NK-92 (cell line): ENCODE results near the gene ZNRF3.
"Not testable (repeated sequence)": the region's sequence is repeated elsewhere in the genome, so short reads cannot be mapped to it uniquely, and the experiment has no call there.

Experiments
- DNase-seq: peaks from one replicate; lab custom pipeline; 2025; ENCODE audit not compliant: unreplicated experiment; lab: John Stamatoyannopoulos, UW

Gene ZNRF3

DNA sequence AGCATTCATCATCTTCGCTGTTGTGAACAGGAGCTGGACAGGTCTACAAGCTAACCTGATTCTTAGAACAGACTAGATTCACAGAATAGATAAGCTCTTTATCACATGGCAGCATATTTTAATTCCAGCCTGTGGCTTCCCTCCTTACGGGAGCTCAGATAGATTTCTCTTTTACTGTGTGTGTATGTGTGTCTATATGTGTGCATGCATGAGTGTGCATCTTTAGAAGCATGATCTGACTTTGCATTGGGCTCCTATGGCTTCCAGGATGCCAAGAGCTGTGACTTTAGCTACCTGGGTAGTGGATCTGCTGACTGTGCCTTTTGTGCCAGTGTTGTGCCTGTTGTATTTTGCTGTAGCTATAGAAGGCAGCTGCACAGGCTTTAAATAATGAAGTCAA, 44.3 kb downstream of the ZNRF3 start:
- no peak for DNase-seq

GRCh38 chr22:28929197-28929596, 45.8 kb downstream of the ZNRF3 start:
- DNase-seq = no peak

DNA sequence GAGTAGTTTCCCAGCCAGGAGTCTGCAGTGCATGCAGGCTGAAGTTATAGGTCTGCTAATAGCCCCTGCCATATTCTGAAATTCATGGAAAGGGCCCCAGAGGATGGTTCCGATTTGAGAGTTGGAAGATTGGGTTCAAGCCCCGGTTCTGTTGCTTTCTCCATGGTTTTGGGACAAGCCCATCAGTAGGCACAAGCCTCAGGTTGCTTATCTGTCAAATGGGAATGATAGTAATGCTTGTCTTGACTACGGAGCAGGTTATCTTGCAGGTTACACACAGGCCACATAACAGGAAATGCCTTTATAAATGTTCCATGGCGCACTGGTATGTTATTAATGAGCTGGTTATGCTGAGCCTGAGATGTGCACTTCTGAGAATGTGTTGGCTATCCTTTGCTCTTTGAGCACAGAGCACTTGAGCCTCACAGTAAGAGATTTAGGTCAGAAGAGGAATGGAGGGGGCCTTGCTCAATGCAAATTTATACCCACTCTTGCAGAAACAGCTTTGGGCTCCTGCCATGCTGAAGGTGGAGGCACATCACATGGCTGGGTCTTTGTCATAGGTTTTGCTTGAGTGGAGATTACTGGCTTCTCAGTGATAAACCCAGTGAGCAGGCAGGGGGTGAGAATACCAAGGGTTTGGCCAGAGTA, 47.1 kb downstream of the ZNRF3 start:
- no peak for DNase-seq

DNA sequence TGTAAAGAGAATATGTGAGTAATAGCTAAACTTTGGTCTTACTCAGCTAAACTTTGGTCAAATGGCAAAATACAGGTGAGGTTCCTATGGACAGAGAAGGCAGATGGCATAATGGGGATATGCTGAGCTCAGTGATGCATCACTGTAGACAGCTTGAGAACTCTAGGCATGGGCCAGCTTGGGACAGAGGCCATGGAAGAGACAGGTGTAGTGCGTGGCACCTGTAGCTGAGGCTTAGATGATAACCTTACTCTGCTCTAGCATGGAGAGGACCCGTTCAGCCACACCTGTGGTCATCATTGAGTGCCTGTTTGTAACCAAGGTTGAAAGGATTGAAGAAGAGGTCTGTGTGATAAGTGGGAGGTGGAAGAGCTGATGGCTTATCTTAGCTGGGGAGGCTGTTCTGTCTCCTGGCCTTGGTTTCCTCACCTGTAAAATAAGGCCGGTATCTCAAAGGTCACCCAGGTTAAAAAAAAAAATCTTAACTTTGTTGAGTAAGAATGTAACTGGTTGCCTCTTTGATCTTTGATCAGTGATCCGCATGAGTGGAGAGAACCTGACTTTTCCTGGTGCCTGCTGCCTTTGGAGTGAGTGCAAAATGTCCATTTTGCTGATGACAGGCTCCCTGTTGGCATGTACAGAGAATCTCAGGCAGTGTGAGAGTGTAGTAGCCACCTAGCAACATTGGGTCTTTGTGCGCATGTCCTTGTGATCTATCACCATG, 48.6 kb downstream of the ZNRF3 start:
- no peak for DNase-seq

GRCh38 chr22:28933321-28933720, 49.9 kb downstream of the ZNRF3 start:
- no peak for DNase-seq

GRCh38 chr22:28934026-28934425, 50.7 kb downstream of the ZNRF3 start:
- DNase-seq = no peak

GRCh38 chr22:28935140-28935539, 51.8 kb downstream of the ZNRF3 start:
- no peak for DNase-seq

DNA sequence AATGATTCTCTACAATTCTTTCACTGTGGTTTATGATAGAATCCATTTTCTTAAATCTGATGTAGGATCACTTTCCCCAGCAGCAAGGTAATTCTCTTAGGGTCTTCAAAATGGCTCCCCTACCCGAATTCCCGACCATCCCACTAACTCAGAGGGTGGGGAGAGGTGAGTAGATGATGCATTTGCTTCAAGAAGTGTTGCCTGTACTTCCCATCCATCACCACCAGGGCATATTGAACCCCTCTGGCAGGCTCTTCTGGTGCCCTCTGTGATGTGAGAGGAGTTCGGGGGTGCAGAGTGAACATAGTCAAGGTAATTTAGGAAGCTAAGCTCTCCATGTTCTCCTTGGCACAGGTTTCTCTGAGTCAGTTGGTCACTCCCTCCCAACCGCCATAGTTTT, 52.3 kb downstream of the ZNRF3 start:
- DNase-seq = no peak

DNA sequence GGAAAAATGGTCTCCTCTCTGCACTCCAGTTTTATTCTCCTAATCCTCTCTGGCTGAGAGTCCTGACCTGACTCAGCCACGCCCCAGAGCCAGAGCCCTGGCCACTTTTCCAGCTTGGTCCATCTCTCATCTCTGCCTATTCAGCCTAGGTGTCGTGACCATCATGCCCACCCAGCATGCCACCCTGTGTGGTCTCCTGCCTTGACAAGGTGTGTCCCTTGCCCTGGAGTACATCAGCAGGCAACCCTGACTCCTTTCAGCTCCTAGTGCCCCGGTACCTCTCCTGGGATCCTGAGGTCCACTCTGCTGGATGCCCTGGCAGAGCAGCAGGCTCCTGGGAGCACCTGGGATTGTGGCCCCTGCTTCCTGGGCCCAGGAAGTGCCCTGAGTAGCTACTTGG, 52.8 kb downstream of the ZNRF3 start:
- no peak for DNase-seq

DNA sequence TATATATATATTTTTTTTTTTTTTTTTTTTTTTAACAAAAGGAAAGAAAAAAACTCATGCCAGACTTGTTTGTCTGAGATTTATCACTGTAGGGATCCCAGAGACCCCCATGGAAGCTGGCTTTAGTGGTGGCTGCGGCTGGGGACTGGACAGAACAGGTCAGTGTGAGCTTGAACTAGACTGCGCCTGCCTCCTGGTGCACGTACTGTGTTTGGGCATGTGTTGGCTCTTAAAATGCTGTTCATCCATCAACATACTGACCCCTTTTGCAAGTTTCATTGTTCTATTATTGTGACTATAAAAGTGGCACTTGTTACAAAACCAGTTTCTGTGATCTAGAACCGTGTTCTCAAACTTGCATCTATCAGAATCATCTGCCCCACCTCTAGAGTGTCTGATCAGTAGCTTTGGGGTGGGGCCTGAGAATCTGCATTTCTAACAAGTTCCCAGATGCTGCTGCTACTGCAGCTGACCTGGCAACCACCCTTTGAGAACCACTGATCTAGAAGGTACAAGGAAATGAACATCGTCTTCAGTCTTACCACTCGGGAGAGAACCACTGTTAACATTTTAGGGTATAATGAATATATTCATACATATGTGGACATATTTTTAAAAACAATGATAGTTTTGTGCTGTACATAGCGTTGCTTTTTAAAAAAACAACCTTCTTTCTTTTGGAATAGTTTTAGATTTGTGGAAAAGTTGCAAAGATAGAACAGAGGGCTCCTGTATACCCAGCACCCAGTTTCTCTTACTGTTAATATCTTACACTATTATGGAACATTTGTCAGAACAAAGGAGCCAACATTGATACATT, 54.0 kb downstream of the ZNRF3 start:
- no peak for DNase-seq

DNA sequence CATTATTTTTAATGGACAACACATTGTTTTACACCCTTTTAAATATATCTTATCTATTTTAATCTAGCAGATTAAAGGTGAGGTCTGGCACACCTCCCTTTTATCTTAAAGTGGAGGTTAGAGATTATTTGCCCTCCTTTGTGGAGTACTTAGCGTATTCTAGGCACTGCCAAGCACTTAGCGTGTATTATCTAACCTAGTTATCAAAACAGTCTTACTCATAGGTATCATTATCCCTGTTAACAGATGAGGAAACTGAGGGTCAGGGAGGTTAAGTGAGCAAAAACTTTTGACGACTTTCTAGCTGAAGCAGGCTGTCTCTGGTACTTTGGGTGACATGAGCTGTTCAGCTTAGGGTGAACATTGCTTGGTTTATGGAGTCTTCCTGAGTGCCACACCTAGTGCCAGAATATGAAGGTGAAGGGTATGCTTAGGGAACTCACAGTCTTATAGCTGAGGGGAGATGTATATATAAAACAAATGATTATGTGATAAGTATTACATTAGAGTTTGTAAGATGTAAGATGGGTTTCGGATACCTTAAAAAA, 55.0 kb downstream of the ZNRF3 start:
- DNase-seq = no peak

- no peak for DNase-seq
Observed at GRCh38 chr22:28939394-28939793, 56.0 kb downstream of the ZNRF3 start.

DNA sequence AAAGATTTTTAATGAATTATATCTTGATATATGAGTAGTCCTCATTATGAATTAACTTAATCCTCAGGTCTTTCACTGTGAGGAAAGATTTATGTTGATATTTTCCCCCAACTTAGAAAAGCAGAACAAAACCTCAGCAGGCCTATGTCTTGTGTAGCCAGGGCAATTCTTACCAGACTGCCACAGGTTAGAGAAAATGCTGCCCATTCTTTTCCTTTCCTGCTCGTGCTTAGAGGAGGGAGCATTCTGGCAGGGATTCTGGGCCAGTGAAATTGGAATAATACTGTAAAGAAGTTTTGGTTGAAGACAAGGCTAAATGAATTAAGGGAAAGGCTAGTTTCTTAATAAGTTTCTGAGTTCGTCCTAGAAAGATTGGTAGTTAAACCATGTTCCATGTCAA, 56.6 kb downstream of the ZNRF3 start:
- no peak for DNase-seq

DNA sequence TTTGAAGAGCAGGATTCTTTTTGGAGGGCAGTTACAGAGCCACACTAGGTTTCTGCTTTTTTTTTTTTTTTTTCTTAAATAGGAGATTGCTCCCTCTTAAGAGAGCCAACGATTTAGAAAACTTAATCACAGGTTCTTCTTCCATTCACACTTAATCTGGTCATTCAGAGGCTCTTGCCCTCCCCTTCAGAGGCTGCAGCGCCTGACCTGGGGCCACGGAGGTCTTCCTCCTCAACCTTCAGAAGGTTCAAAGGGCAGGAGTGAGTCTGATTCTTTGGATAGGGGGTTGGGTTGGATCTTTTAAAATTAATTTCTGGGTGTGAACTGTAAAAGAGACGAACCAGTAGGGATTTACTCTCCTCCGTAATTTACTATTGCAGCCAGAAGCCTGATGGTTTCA, 57.1 kb downstream of the ZNRF3 start:
- no peak for DNase-seq

GRCh38 chr22:28942333-28942732, 59.0 kb downstream of the ZNRF3 start:
- no peak for DNase-seq

GRCh38 chr22:28942801-28943500, 59.6 kb downstream of the ZNRF3 start:
- no peak for DNase-seq

DNA sequence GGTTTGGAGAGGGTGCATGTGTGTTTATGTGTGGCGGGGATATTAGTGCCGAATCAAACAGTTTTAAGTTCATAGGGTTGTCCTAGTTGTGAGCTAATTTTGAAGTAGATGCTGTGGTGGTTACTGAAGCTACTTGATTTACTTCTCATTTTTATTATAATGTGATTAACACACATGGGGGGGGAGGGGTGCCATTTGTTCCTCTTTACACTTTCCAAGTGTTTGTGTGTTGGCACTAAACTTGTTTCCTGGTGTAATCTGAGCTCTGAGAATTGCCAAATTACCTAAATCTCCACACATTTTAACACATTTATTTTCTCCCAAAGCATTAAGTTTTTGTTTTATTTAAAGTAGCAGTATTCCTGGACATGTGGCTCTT, 60.1 kb downstream of the ZNRF3 start:
- DNase-seq = no peak

- no peak for DNase-seq
Observed at GRCh38 chr22:28947125-28947524, 63.8 kb downstream of the ZNRF3 start.

- DNase-seq = no peak
Observed at GRCh38 chr22:28948424-28948823, 65.1 kb downstream of the ZNRF3 start.

GRCh38 chr22:28948860-28949551, 65.6 kb downstream of the ZNRF3 start:
- DNase-seq = not testable (repeated sequence)

DNA sequence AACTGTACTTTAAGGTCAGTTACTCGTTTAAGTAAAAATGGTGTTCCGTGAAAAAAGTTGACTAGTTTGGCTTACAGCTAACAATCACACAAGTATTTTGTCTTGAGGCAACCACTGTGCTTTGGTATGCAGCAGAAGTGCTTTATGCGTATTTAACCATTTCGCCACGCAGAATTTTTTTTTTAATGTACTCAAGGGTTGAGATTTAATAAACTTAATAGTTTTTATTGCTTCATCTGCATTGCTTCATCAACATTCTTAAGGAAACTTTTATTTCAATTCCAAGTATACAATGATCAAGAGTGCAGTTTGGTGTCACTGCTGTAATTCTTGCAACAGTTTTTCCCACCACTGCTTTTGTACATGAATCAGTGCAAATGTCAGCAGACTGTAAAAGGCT, 66.4 kb downstream of the ZNRF3 start:
- no peak for DNase-seq
